Measurements from ENCODE around the gene PLEKHG3. TPM values are rescaled to one million over a fixed set of nuclear protein-coding genes. Genes with fewer than 3 reads are reported as not detected.

The PLEKHG3 gene
- total and polyA plus RNA-seq, 10 of the 15 experiments (the other 5 are each of a cell fraction or from before 2014, with no cell fraction given): 0.03 to 0.73 (median 0.07) TPM; not detected in 5

Small RNA genes lying within 50 kb of the gene (microRNA-seq; reads per million reads assigned to microRNA genes)
- not detected for gene MIR7855

Other genes with a start within 250 kb of the PLEKHG3 start
Only the 7 nearest of the 8 such genes appear.
- 8.8 and 11.2 TPM in 2 replicates for gene ZBTB25, start 200.6 kb upstream of the PLEKHG3 start, total RNA-seq (2014; rRNA removed)
- gene ZBTB25, start 200.6 kb upstream of the PLEKHG3 start, total RNA-seq (2014; rRNA removed; fragmentation: Illumina TruSeq; extraction: Trizol): 9.6 and 10.0 TPM in 2 replicates
- gene ZBTB25, start 200.6 kb upstream of the PLEKHG3 start, total RNA-seq (2021): 10.9 and 12.5 TPM in 2 replicates
- gene ZBTB25, start 200.6 kb upstream of the PLEKHG3 start, polyA plus RNA-seq (2011; rRNA removed): 33.9 and 34.0 TPM in 2 replicates
- 9.8 and 10.7 TPM in 2 replicates for gene ZBTB25, start 200.6 kb upstream of the PLEKHG3 start, polyA plus RNA-seq (2014; fragmentation: Illumina TruSeq; extraction: Trizol)
- gene ZBTB25, start 200.6 kb upstream of the PLEKHG3 start, polyA plus RNA-seq (2014; fragmentation: Nextera tagmentation; extraction: Ambion mirVana): 1 to 10 TPM; 4.1 to 5.6 TPM
- gene ZBTB25, start 200.6 kb upstream of the PLEKHG3 start, polyA plus RNA-seq (2014; rRNA removed): 7.0 and 7.8 TPM in 2 replicates
- gene ZBTB25, start 200.6 kb upstream of the PLEKHG3 start, polyA plus RNA-seq (2016; fragmentation: Nextera tagmentation; extraction: Ambion mirVana): 10 to 100 TPM; 11.2 to 13.9 TPM
- gene ZBTB1, start 199.7 kb upstream of the PLEKHG3 start, total RNA-seq (2014; rRNA removed): 29.1 and 34.2 TPM in 2 replicates
- gene ZBTB1, start 199.7 kb upstream of the PLEKHG3 start, total RNA-seq (2014; rRNA removed; fragmentation: Illumina TruSeq; extraction: Trizol): 53.8 and 53.9 TPM in 2 replicates
- 49.1 and 49.3 TPM in 2 replicates for gene ZBTB1, start 199.7 kb upstream of the PLEKHG3 start, total RNA-seq (2021)
- gene ZBTB1, start 199.7 kb upstream of the PLEKHG3 start, polyA plus RNA-seq (2011; rRNA removed): 127 and 195 TPM in 2 replicates
- gene ZBTB1, start 199.7 kb upstream of the PLEKHG3 start, polyA plus RNA-seq (2014; fragmentation: Illumina TruSeq; extraction: Trizol): 58.9 and 83.2 TPM in 2 replicates
- 10 to 100 TPM; 12.3 to 18.0 TPM for gene ZBTB1, start 199.7 kb upstream of the PLEKHG3 start, polyA plus RNA-seq (2014; fragmentation: Nextera tagmentation; extraction: Ambion mirVana)
- gene ZBTB1, start 199.7 kb upstream of the PLEKHG3 start, polyA plus RNA-seq (2014; rRNA removed): 35.5 and 42.6 TPM in 2 replicates
- gene ZBTB1, start 199.7 kb upstream of the PLEKHG3 start, polyA plus RNA-seq (2016; fragmentation: Nextera tagmentation; extraction: Ambion mirVana): 10 to 100 TPM; 36.2 to 37.5 TPM
- gene HSPA2, start 163.7 kb upstream of the PLEKHG3 start, total RNA-seq (2014; rRNA removed): 0.87 and 0.96 TPM in 2 replicates
- gene HSPA2, start 163.7 kb upstream of the PLEKHG3 start, total RNA-seq (2014; rRNA removed; fragmentation: Illumina TruSeq; extraction: Trizol): 0.37 and 0.54 TPM in 2 replicates
- 1.1 and 1.4 TPM in 2 replicates for gene HSPA2, start 163.7 kb upstream of the PLEKHG3 start, total RNA-seq (2021)
- gene HSPA2, start 163.7 kb upstream of the PLEKHG3 start, polyA plus RNA-seq (2011; rRNA removed): 0.26 TPM in 2 replicates
- 0.25 and 0.28 TPM in 2 replicates for gene HSPA2, start 163.7 kb upstream of the PLEKHG3 start, polyA plus RNA-seq (2014; fragmentation: Illumina TruSeq; extraction: Trizol)
- gene HSPA2, start 163.7 kb upstream of the PLEKHG3 start, polyA plus RNA-seq (2014; fragmentation: Nextera tagmentation; extraction: Ambion mirVana): under 1 TPM; 0.02 to 0.03 TPM
- gene HSPA2, start 163.7 kb upstream of the PLEKHG3 start, polyA plus RNA-seq (2014; rRNA removed): 0.65 and 0.77 TPM in 2 replicates
- gene HSPA2, start 163.7 kb upstream of the PLEKHG3 start, polyA plus RNA-seq (2016; fragmentation: Nextera tagmentation; extraction: Ambion mirVana): 1 to 10 TPM; 1.0 to 1.2 TPM
- not detected in 2 replicates for gene PPP1R36, start 154.5 kb upstream of the PLEKHG3 start, total RNA-seq (2014; rRNA removed)
- gene PPP1R36, start 154.5 kb upstream of the PLEKHG3 start, total RNA-seq (2014; rRNA removed; fragmentation: Illumina TruSeq; extraction: Trizol): 0.13 TPM in 1 of 2 replicates, not detected in the other
- not detected in 2 replicates for gene PPP1R36, start 154.5 kb upstream of the PLEKHG3 start, total RNA-seq (2021)
- gene PPP1R36, start 154.5 kb upstream of the PLEKHG3 start, polyA plus RNA-seq (2011; rRNA removed): 0.12 and 0.14 TPM in 2 replicates
- not detected in 2 replicates for gene PPP1R36, start 154.5 kb upstream of the PLEKHG3 start, polyA plus RNA-seq (2014; fragmentation: Illumina TruSeq; extraction: Trizol)
- gene PPP1R36, start 154.5 kb upstream of the PLEKHG3 start, polyA plus RNA-seq (2014; fragmentation: Nextera tagmentation; extraction: Ambion mirVana): not detected
- not detected in 2 replicates for gene PPP1R36, start 154.5 kb upstream of the PLEKHG3 start, polyA plus RNA-seq (2014; rRNA removed)
- gene PPP1R36, start 154.5 kb upstream of the PLEKHG3 start, polyA plus RNA-seq (2016; fragmentation: Nextera tagmentation; extraction: Ambion mirVana): not detected
- under 0.01 and 0.05 TPM in 2 replicates for gene SPTB, start 175.5 kb downstream of the PLEKHG3 start, total RNA-seq (2014; rRNA removed)
- under 0.01 TPM in 1 of 2 replicates, not detected in the other for gene SPTB, start 175.5 kb downstream of the PLEKHG3 start, total RNA-seq (2014; rRNA removed; fragmentation: Illumina TruSeq; extraction: Trizol)
- 0.03 and 0.11 TPM in 2 replicates for gene SPTB, start 175.5 kb downstream of the PLEKHG3 start, total RNA-seq (2021)
- 0.04 and 0.06 TPM in 2 replicates for gene SPTB, start 175.5 kb downstream of the PLEKHG3 start, polyA plus RNA-seq (2011; rRNA removed)
- gene SPTB, start 175.5 kb downstream of the PLEKHG3 start, polyA plus RNA-seq (2014; fragmentation: Illumina TruSeq; extraction: Trizol): 0.01 TPM in 1 of 2 replicates, not detected in the other
- gene SPTB, start 175.5 kb downstream of the PLEKHG3 start, polyA plus RNA-seq (2014; fragmentation: Nextera tagmentation; extraction: Ambion mirVana): not detected
- gene SPTB, start 175.5 kb downstream of the PLEKHG3 start, polyA plus RNA-seq (2014; rRNA removed): 0.03 TPM in 1 of 2 replicates, not detected in the other
- gene SPTB, start 175.5 kb downstream of the PLEKHG3 start, polyA plus RNA-seq (2016; fragmentation: Nextera tagmentation; extraction: Ambion mirVana): not detected
- gene CHURC1, start 210.0 kb downstream of the PLEKHG3 start, total RNA-seq (2014; rRNA removed): 41.0 and 56.9 TPM in 2 replicates
- gene CHURC1, start 210.0 kb downstream of the PLEKHG3 start, total RNA-seq (2014; rRNA removed; fragmentation: Illumina TruSeq; extraction: Trizol): 73.3 and 81.0 TPM in 2 replicates
- 65.3 and 70.2 TPM in 2 replicates for gene CHURC1, start 210.0 kb downstream of the PLEKHG3 start, total RNA-seq (2021)
- 193 and 241 TPM in 2 replicates for gene CHURC1, start 210.0 kb downstream of the PLEKHG3 start, polyA plus RNA-seq (2011; rRNA removed)
- gene CHURC1, start 210.0 kb downstream of the PLEKHG3 start, polyA plus RNA-seq (2014; fragmentation: Illumina TruSeq; extraction: Trizol): 88.3 and 111 TPM in 2 replicates
- 100 to 1,000 TPM; 408 to 421 TPM for gene CHURC1, start 210.0 kb downstream of the PLEKHG3 start, polyA plus RNA-seq (2014; fragmentation: Nextera tagmentation; extraction: Ambion mirVana)
- 50.9 and 65.4 TPM in 2 replicates for gene CHURC1, start 210.0 kb downstream of the PLEKHG3 start, polyA plus RNA-seq (2014; rRNA removed)
- 100 to 1,000 TPM; 237 to 262 TPM for gene CHURC1, start 210.0 kb downstream of the PLEKHG3 start, polyA plus RNA-seq (2016; fragmentation: Nextera tagmentation; extraction: Ambion mirVana)
- gene GPX2, start 238.3 kb downstream of the PLEKHG3 start, total RNA-seq (2014; rRNA removed): not detected in 2 replicates
- gene GPX2, start 238.3 kb downstream of the PLEKHG3 start, total RNA-seq (2014; rRNA removed; fragmentation: Illumina TruSeq; extraction: Trizol): not detected in 2 replicates
- 0.85 TPM in 1 of 2 replicates, not detected in the other for gene GPX2, start 238.3 kb downstream of the PLEKHG3 start, total RNA-seq (2021)
- gene GPX2, start 238.3 kb downstream of the PLEKHG3 start, polyA plus RNA-seq (2011; rRNA removed): not detected in 2 replicates
- gene GPX2, start 238.3 kb downstream of the PLEKHG3 start, polyA plus RNA-seq (2014; fragmentation: Illumina TruSeq; extraction: Trizol): not detected in 2 replicates
- gene GPX2, start 238.3 kb downstream of the PLEKHG3 start, polyA plus RNA-seq (2014; fragmentation: Nextera tagmentation; extraction: Ambion mirVana): not detected
- not detected in 2 replicates for gene GPX2, start 238.3 kb downstream of the PLEKHG3 start, polyA plus RNA-seq (2014; rRNA removed)
- not detected for gene GPX2, start 238.3 kb downstream of the PLEKHG3 start, polyA plus RNA-seq (2016; fragmentation: Nextera tagmentation; extraction: Ambion mirVana)